ENCODE measurements around the gene CBX8.
"Not testable (repeated sequence)": the region's sequence is repeated elsewhere in the genome, so short reads cannot be mapped to it uniquely, and the experiment has no call there.

CBX8 gene

GRCh38 chr17:79779084-79779529 lies 17.8 kb downstream of the CBX8 start:
- no peak for DNase-seq (ENCODE audit: low spot score)

GRCh38 chr17:79778504-79779083 lies 18.3 kb downstream of the CBX8 start:
- no peak for DNase-seq (ENCODE audit: low spot score)

- DNase-seq (ENCODE audit: low spot score), result no peak
These were observed 18.9 kb downstream of the CBX8 start, which contains the start of gene CBX2 for GRCh38 chr17:79777894-79778503. CBX2 (plus strand) TSS chr17:79778148; CDS start chr17:79778236, 88 bp downstream.

- no peak for DNase-seq (ENCODE audit: low spot score)
These were observed 19.6 kb downstream of the CBX8 start for GRCh38 chr17:79777120-79777893.

DNA sequence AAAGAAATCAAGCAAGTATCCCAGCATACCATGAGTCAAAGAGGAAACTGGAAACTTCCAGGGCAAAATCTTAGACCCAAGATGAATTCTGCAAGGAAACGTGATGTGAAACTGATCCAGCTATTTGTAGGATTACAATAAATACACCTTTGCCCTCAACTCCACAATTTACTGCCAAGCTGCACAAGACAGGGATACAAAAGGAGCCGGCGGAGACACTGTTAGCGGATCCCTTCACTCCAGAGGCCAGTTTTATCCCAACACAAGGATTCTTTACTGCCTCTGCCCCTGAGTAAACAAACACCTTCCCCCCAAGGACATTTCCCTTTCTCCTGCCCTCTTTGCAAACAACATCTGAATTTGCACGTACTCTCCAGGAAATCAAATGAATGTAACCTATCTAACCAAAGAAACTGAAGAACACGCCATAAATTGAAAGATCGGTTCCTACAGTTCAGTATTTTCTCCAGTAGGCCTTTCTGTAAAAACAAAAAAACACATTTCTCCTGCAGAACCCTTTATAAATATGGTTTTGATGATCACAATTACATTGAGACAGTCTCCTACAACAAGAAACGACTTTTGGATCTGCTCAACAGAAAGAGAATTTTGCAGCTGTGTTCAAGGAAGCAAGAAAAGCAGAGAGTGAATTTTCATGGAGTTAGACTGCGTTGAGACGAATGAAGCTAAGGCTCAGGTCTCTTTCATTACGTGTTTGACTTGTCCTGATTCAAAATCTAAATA lies 20.3 kb downstream of the CBX8 start:
- no peak for DNase-seq (ENCODE audit: low spot score)

- DNase-seq (ENCODE audit: low spot score), result no peak
These were observed 21.2 kb downstream of the CBX8 start for GRCh38 chr17:79775632-79776031.

- no peak for DNase-seq (ENCODE audit: low spot score)
These were observed 22.3 kb downstream of the CBX8 start for GRCh38 chr17:79774561-79774975.

DNA sequence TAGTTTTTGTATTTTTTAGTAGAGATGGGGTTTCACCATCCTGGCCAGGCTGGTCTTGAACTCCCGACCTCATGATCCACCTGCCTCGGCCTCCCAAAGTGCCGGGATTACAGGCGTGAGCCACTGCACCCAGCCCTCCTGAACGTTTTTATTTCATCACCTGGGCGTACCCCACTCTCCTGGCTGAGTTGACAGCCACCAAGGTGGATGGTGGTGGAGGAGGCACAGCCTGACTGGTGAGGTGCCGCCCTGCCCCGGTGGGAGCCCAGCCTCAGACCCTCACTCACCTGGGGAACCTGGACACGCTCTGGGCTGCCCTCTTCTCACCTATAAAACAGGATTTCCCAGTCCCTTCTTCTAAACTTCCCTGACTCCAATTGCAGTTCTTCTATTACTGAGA lies 24.2 kb downstream of the CBX8 start:
- DNase-seq (ENCODE audit: low spot score), result not testable (repeated sequence)

- no peak for DNase-seq (ENCODE audit: low spot score)
These were observed 25.6 kb downstream of the CBX8 start for GRCh38 chr17:79771276-79771675.

DNA sequence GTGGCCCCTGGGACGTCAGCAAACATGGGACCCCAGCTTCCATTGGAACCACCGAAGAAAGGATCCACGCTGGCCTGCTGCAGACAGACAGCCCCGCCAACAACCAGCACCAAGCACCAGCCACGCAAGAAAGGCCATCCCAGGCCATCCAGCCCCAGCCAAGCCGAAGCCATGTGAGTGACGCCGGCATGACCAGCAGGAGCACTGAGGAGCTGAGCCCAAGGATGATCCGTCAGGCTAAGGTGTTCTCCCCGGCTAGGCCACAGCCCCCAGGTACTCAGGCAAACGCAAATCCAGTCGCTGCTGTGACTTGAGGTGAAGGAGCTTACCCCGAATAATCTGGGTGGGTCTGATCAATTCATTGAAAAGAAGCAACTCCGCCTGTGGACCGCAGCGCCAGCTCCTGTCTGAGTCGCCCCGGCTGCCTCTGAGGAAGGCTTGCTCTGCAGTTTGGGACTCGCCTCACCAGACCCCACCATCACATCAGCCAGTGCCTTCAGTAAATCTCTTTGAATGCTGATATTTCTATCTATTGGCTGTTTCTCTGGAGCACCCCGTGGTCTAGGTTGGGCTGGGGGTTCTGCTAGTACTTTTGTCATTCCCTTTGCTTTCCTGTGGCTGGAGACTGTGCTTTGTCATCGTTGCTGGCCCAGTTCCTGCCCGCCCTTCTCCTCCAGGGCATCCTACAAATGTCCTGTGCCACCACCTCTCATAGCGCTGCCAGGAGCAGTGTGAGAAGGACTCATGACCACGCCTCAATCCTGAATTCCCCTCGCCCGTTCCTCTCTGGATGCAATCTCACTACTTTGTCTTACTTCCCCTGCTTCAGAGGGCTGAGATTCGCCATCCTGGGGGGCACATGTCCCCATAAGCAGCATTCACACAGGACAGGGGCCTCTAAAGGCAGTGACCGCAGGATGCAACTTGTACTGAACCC lies 27.0 kb downstream of the CBX8 start:
- no peak for DNase-seq (ENCODE audit: low spot score)

- DNase-seq (ENCODE audit: low spot score), result no peak
These were observed 31.2 kb downstream of the CBX8 start for GRCh38 chr17:79765708-79766107.

DNA sequence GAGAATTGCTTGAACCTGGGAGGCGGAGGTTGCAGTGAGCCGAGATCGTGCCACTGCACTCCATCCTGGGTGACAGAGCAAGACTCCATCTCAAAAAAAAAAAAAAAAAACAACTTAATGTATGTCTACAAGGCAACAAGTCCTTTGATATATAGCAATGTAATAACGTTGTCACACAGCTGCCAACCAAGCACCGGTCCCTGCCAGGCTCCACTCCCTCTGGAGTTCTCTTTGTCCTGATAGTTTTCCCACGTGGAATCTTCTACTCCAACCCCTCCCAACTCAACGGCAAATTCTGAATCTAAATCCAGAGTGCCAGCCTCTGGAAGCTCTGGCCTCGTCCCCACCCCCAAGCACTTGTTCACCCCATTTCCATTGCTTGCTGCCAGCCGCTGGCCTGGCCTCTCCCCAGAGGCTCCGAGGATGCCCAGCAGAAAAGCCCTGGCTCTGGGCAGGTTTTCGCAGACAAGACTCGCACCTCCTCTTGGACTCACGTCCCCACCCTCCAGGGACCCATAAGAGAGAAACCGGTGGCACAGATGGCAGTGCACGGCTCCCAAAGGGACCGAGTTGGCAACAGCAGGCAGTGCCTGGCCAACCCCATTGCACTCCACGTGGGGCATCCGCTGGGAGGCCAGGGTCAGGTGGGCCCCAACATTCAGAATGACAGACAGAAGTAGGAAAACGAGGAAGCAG lies 34.8 kb downstream of the CBX8 start:
- no peak for DNase-seq (ENCODE audit: low spot score)

DNA sequence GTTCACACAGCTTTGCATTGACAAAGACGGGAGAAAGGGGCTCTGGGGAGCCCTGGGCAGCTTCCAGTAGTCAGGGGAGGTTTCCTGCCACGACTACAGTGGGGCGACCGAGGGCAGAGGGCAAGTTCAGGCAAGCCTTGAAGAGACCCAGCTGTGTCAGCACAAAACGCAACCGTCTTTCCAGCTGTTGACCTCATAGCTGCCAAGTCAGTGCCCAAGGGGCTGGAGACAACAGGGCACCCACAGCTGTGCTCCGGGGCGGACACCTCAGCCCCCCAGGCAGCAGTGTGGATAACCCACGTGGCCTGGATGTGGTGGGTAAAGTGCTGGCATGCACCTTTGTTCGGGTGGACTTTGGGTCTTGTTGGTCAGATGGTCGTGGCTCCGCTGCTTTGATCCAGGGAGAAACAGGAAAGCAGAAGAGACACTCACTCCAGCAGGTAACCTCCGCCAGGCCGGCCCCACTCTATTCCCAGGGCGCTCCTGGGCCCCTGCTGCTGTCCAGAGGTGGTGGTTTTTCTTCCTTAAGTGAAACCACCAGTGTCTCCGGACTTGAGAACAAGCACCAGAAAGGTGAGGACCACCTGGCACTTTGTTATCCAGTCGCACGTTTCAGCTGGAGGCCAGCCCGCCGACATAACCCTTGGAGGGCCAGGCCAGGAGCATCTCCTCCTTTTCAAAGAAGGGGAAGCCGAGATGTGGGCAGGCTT lies 36.5 kb downstream of the CBX8 start:
- no peak for DNase-seq (ENCODE audit: low spot score)

GRCh38 chr17:79758271-79758670 lies 38.6 kb downstream of the CBX8 start:
- no peak for DNase-seq (ENCODE audit: low spot score)

DNA sequence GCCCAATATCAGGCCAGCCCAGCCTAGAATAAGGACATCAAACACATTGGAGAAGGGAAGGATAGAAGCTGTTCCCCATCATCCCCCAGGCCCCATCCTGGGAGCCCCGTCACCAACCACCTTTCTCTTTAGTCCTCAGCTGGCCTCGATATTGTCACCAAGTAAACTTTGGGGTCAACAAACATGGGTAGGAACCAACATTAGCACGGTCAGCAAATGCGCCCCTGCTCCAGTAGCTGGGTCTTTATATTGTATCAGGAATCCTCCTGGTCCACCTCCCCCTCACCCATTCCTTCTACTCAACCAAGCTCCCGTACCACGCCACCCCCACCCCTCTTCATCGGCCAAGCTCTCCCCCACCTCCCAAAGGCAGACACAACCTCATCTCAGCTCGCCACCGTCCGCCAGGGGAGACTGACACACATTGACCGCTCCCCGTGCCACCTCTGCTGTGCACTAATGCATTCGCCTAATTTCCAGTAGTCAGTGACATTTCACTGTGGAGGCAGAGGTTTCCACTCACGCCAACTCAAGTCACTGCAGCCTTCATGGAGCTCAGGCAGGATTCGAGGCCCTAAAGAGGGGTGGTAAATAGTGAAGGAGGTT lies 39.6 kb downstream of the CBX8 start:
- DNase-seq (ENCODE audit: low spot score), result no peak

DNA sequence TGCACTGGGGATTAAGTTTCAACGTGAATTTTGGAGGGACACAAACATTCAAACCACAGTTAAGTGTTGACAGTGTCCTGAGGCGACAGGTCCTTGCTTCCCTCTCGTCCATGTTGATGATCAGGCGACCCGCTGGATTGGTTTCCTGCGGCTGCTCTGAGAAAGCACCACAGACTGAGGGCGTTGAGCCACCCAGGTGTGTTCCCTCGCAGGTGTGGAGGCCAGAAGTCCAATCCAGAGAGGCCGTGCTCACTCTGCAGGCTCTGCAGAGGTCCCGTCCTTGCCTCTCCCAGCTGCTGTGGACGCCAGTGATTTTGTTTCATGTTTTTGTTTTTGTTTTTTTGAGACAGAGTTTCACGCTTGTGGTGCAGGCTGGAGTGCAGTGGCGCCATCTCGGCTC lies 41.3 kb downstream of the CBX8 start:
- DNase-seq (ENCODE audit: low spot score), result no peak

GRCh38 chr17:79754903-79755302 lies 42.0 kb downstream of the CBX8 start:
- DNase-seq (ENCODE audit: low spot score), result not testable (repeated sequence)

- DNase-seq (ENCODE audit: low spot score), result no peak
These were observed 42.5 kb downstream of the CBX8 start for GRCh38 chr17:79754370-79754769.

- no peak for DNase-seq (ENCODE audit: low spot score)
These were observed 44.7 kb downstream of the CBX8 start for GRCh38 chr17:79752175-79752574.

Data from cerebellar cortex (tissue), 1 donor.